ENCODE measurements around the gene MISP. TPM values are rescaled to one million over a fixed set of nuclear protein-coding genes. Genes with fewer than 3 reads are reported as not detected.

The MISP gene
- total RNA-seq, 1 donor from 2014 or later, result not detected

DNA sequence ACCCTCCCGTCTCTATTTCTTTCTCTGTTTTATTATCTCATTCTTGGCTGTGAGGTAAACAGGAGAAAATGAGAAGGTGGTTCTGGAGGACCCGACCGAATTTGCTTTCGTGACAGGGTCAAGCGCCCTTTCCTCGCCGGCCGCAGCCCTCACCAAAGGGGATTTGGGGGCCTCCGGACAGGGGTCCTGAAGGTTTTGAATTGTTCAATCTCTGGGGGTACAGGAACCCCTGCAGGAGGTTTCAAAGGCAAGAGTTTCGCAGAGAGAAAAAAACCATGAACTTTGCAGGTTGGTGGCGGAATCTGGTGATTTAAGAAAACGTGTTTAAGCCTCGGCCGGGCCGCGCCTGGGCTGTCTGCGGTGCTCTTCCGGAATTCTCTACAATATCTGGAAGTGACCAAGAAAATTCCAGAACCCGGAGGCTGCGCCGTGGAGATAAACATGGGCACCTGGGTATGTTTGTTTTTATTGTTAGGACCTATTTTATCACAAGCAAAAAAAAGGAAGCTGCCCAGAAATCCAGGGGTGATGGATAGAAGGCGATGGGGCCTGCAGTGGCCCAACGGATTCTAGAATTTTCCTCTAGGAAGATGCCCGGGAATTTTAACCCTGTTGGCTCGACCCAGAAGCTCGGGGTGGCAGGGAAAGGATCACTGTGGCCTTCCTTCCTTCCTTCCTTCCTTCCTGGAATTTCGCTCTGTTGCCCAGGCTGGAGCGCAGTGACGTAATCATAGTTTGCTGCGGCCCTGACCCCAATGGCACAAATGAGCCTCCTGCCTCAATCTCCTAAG lies 32.2 kb downstream of the MISP start:
- Histone ChIP-seq H3K9ac (no peak overlapping the region), H3K4me2 (peak overlapping the region; percentile 62), H3K27me3 (no peaks in the 10 kb centered on the region), H3F3A (ENCODE audit: low read depth) (peaks cover 33% of the 10 kb centered on the region), H3K27ac (no peak overlapping the region), H3K36me3 (no peaks in the 10 kb centered on the region), H3K4me1 (peaks cover 18% of the 10 kb centered on the region), H2AFZ (replicated peaks) (peak overlapping the region; percentile 90), H3K79me2 (ENCODE audit: low read depth) (peaks cover 17% of the 10 kb centered on the region), H3K4me3 (no peak overlapping the region), H3K9me3 (ENCODE audit: low read depth) (no peaks in the 10 kb centered on the region), H4K20me1 (ENCODE audit: low read depth) (no peaks in the 10 kb centered on the region)
- H3K4me3 Mint-ChIP-seq, result peak overlapping the region; percentile 43
- H3K9me3 Mint-ChIP-seq, result no peaks in the 10 kb centered on the region
- no peaks in the 10 kb centered on the region for H3K36me3 Mint-ChIP-seq
- no peak for TF ChIP-seq EZH2 (IDR thresholded peaks at IDR 0.05)
- peak overlapping the region; percentile 42 for H3K27ac Mint-ChIP-seq
- peaks cover 22% of the 10 kb centered on the region for H3K4me1 Mint-ChIP-seq
- H3K27me3 Mint-ChIP-seq (ENCODE audit: insufficient read depth, low read depth), result peaks cover 7% of the 10 kb centered on the region
- no peak for DNase-seq (ENCODE audit: low spot score)

- peaks cover 46% of the 10 kb centered on the region for H3F3A ChIP-seq (ENCODE audit: low read depth)
- no peak overlapping the region for H2AFZ ChIP-seq (replicated peaks)
- Mint-ChIP-seq H3K4me1 (peaks cover 30% of the 10 kb centered on the region), H3K27ac (no peak overlapping the region), H3K4me3 (peak overlapping the region; percentile 50), H3K36me3 (no peaks in the 10 kb centered on the region), H3K9me3 (no peaks in the 10 kb centered on the region), H3K27me3 (ENCODE audit: insufficient read depth, low read depth) (peaks cover 7% of the 10 kb centered on the region)
- H3K36me3 ChIP-seq, result no peaks in the 10 kb centered on the region
- H3K79me2 ChIP-seq (ENCODE audit: low read depth), result peaks cover 17% of the 10 kb centered on the region
- H3K27me3 ChIP-seq, result no peaks in the 10 kb centered on the region
- TF ChIP-seq CTCF (IDR thresholded peaks at IDR 0.05) (no peak), EZH2 (IDR thresholded peaks at IDR 0.05) (no peak), EZH2phosphoT487 (IDR thresholded peaks at IDR 0.05) (no peak)
- no peak overlapping the region for H3K27ac ChIP-seq
- H3K9ac ChIP-seq, result no peak overlapping the region
- H3K4me2 ChIP-seq, result no peak overlapping the region
- no peaks in the 10 kb centered on the region for H4K20me1 ChIP-seq (ENCODE audit: low read depth)
- peaks cover 30% of the 10 kb centered on the region for H3K4me1 ChIP-seq
- H3K4me3 ChIP-seq, result no peak overlapping the region
- no peak for DNase-seq (ENCODE audit: low spot score)
- no peaks in the 10 kb centered on the region for H3K9me3 ChIP-seq (ENCODE audit: low read depth)
These were observed 33.6 kb downstream of the MISP start for GRCh38 chr19:784541-784940.

DNA sequence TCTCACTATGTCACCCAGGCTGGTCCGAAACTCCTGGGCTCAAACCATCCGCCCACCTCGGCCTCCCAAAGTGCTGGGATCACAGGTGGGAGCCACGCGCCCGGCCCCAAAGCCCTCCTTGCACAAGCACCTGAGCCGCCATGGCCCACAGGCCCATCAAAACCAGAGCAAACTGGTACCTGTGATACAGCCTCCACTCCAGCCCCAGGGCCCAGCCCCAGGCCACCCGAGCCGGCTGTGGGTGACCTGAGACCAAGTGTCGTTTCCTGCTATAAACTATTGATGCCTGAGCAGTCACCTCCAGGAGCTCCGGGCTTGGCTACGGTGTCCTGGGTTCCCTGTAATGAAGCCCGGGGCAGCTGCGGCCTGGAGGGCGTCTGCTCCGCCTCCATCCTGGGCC lies 36.6 kb downstream of the MISP start:
- H3K4me1 ChIP-seq, result peaks cover 24% of the 10 kb centered on the region
- Mint-ChIP-seq H3K36me3 (no peaks in the 10 kb centered on the region), H3K4me1 (peaks cover 36% of the 10 kb centered on the region), H3K27ac (no peak overlapping the region), H3K9me3 (no peaks in the 10 kb centered on the region), H3K27me3 (ENCODE audit: insufficient read depth, low read depth) (peaks cover 13% of the 10 kb centered on the region), H3K4me3 (no peak overlapping the region)
- no peaks in the 10 kb centered on the region for H4K20me1 ChIP-seq (ENCODE audit: low read depth)
- H2AFZ ChIP-seq (replicated peaks), result no peak overlapping the region
- H3K79me2 ChIP-seq (ENCODE audit: low read depth), result peaks cover 17% of the 10 kb centered on the region
- no peak overlapping the region for H3K9ac ChIP-seq
- H3K9me3 ChIP-seq (ENCODE audit: low read depth), result no peaks in the 10 kb centered on the region
- H3K27ac ChIP-seq, result no peak overlapping the region
- peaks cover 40% of the 10 kb centered on the region for H3F3A ChIP-seq (ENCODE audit: low read depth)
- no peaks in the 10 kb centered on the region for H3K27me3 ChIP-seq
- no peaks in the 10 kb centered on the region for H3K36me3 ChIP-seq
- DNase-seq (ENCODE audit: low spot score), result no peak
- no peak for TF ChIP-seq EZH2phosphoT487 (IDR thresholded peaks at IDR 0.05)
- no peak for TF ChIP-seq CTCF (IDR thresholded peaks at IDR 0.05)
- no peak for TF ChIP-seq EZH2 (IDR thresholded peaks at IDR 0.05)
- H3K4me3 ChIP-seq, result no peak overlapping the region
- H3K4me2 ChIP-seq, result no peak overlapping the region

- Histone ChIP-seq H3K9ac (no peak overlapping the region), H3K27me3 (no peaks in the 10 kb centered on the region), H2AFZ (replicated peaks) (peak overlapping the region; percentile 64), H4K20me1 (ENCODE audit: low read depth) (no peaks in the 10 kb centered on the region), H3K4me2 (peak overlapping the region; percentile 42), H3K9me3 (ENCODE audit: low read depth) (no peaks in the 10 kb centered on the region), H3K4me1 (peaks cover 16% of the 10 kb centered on the region), H3K27ac (peak overlapping the region; percentile 69), H3K36me3 (no peaks in the 10 kb centered on the region), H3F3A (ENCODE audit: low read depth) (peaks cover 32% of the 10 kb centered on the region), H3K4me3 (no peak overlapping the region), H3K79me2 (ENCODE audit: low read depth) (peaks cover 10% of the 10 kb centered on the region)
- peak overlapping the region; percentile 92 for H3K27ac Mint-ChIP-seq
- no peaks in the 10 kb centered on the region for H3K9me3 Mint-ChIP-seq
- H3K4me3 Mint-ChIP-seq, result peak overlapping the region; percentile 57
- TF ChIP-seq CTCF (IDR thresholded peaks at IDR 0.05) (no peak), EZH2 (IDR thresholded peaks at IDR 0.05) (no peak), EZH2phosphoT487 (IDR thresholded peaks at IDR 0.05) (no peak)
- DNase-seq (ENCODE audit: low spot score), result no peak
- H3K4me1 Mint-ChIP-seq, result peaks cover 30% of the 10 kb centered on the region
- peaks cover 13% of the 10 kb centered on the region for H3K27me3 Mint-ChIP-seq (ENCODE audit: insufficient read depth, low read depth)
- no peaks in the 10 kb centered on the region for H3K36me3 Mint-ChIP-seq
These were observed 37.7 kb downstream of the MISP start for GRCh38 chr19:788686-788982.

All from neural progenitor cell (in vitro differentiated cells).